ENCODE results near the gene DLL4. TPM values are rescaled to one million over a fixed set of nuclear protein-coding genes. Genes with fewer than 3 reads are reported as not detected.

Gene DLL4
- total RNA-seq, 1 experiment from 2014 or later = 0.11 TPM

DNA sequence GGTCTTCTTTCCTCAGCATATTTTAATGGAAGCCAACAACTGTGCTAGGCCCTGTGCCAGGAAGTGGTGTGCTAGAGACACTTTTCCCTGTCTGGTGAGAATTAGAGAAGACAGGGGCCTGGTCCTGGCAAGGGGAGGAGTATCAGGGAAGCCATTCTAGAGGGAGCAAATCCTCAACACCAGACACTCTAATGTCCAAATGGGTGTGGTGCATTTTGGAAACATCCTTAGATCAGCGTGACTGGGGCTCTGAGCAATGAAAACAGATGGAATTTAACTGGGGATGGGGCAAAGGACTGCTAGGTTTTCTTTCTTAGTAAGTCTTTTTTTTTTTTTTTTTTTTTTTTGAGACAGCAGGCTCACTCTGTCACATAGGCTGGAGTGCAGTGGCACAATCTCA lies 42.6 kb upstream of the DLL4 start:
- TF ChIP-seq EZH2 (IDR thresholded peaks at IDR 0.05; ENCODE audit: borderline replicate concordance, low read depth, low read length, poor library complexity, severe bottlenecking) = no peak
- TF ChIP-seq, protein P1, sequence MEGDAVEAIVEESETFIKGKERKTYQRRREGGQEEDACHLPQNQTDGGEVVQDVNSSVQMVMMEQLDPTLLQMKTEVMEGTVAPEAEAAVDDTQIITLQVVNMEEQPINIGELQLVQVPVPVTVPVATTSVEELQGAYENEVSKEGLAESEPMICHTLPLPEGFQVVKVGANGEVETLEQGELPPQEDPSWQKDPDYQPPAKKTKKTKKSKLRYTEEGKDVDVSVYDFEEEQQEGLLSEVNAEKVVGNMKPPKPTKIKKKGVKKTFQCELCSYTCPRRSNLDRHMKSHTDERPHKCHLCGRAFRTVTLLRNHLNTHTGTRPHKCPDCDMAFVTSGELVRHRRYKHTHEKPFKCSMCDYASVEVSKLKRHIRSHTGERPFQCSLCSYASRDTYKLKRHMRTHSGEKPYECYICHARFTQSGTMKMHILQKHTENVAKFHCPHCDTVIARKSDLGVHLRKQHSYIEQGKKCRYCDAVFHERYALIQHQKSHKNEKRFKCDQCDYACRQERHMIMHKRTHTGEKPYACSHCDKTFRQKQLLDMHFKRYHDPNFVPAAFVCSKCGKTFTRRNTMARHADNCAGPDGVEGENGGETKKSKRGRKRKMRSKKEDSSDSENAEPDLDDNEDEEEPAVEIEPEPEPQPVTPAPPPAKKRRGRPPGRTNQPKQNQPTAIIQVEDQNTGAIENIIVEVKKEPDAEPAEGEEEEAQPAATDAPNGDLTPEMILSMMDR (conservative IDR thresholded peaks at IDR 0.05; ENCODE audit: low read depth, low read length) = no peak
- intact Hi-C loops (cut with micrococcal nuclease; ENCODE audit: unreplicated experiment) = no loop called here
- Histone ChIP-seq H3K4me1 (ENCODE audit: insufficient read depth, low read length, poor library complexity, severe bottlenecking) (no peaks in the 10 kb centered on the region), H3K4me3 (ENCODE audit: low read depth, low read length, poor library complexity, severe bottlenecking) (no peak overlapping the region), H3K27me3 (replicated peaks; ENCODE audit: insufficient read depth, low read depth, low read length, poor library complexity) (no peaks in the 10 kb centered on the region), H3K36me3 (ENCODE audit: insufficient read depth, low read length, poor library complexity, severe bottlenecking) (no peaks in the 10 kb centered on the region), H3K9me3 (ENCODE audit: low read depth, low read length, poor library complexity, severe bottlenecking) (no peaks in the 10 kb centered on the region), H3K27ac (ENCODE audit: low read depth, low read length, poor library complexity, severe bottlenecking) (no peak overlapping the region)
- DNase-seq (ENCODE audit: low spot score) = no peak
- POLR2A ChIA-PET (ENCODE audit: low non-redundant PET) = no interaction called here
- CTCF ChIA-PET = no interaction called here
- no TSS peak for BruUV-seq (replicated peaks)

DNA sequence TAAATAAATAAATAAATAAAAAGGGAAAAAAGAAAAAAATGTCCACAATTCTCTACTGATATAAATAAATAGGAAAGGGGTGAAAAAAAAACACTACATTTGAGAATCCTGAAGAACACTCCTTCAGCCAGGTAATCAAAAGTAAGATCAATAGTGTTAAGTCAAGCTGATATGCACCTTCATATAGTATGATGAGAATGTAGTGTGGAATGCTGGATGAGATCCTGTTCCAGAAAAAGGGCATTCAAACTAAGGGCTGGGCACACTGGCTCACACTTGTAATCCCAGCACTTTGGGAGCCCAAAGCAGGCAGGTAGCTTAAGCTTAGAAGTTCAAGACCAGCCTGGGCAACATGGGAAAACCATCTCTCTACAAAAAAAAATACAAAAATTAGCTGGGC lies 40.0 kb upstream of the DLL4 start:
- Histone ChIP-seq H3K4me3 (ENCODE audit: low read depth, low read length, poor library complexity, severe bottlenecking) (no peak overlapping the region), H3K4me1 (ENCODE audit: insufficient read depth, low read length, poor library complexity, severe bottlenecking) (no peaks in the 10 kb centered on the region), H3K27ac (ENCODE audit: low read depth, low read length, poor library complexity, severe bottlenecking) (no peak overlapping the region), H3K36me3 (ENCODE audit: insufficient read depth, low read length, poor library complexity, severe bottlenecking) (no peaks in the 10 kb centered on the region), H3K9me3 (ENCODE audit: low read depth, low read length, poor library complexity, severe bottlenecking) (no peaks in the 10 kb centered on the region), H3K27me3 (replicated peaks; ENCODE audit: insufficient read depth, low read depth, low read length, poor library complexity) (no peaks in the 10 kb centered on the region)
- intact Hi-C loops (cut with micrococcal nuclease; ENCODE audit: unreplicated experiment) = no loop called here
- TF ChIP-seq EZH2 (IDR thresholded peaks at IDR 0.05; ENCODE audit: borderline replicate concordance, low read depth, low read length, poor library complexity, severe bottlenecking) = no peak
- TF ChIP-seq, protein P1 (conservative IDR thresholded peaks at IDR 0.05; ENCODE audit: low read depth, low read length) = no peak
- POLR2A ChIA-PET (ENCODE audit: low non-redundant PET) = no interaction called here
- BruUV-seq (replicated peaks) = no TSS peak
- CTCF ChIA-PET = interaction anchor here (0.6 kb wide), 1 partner anchor 210 kb away, joined by 4 read pairs; no protein-coding TSS in a partner anchor
- DNase-seq (ENCODE audit: low spot score) = no peak

DNA sequence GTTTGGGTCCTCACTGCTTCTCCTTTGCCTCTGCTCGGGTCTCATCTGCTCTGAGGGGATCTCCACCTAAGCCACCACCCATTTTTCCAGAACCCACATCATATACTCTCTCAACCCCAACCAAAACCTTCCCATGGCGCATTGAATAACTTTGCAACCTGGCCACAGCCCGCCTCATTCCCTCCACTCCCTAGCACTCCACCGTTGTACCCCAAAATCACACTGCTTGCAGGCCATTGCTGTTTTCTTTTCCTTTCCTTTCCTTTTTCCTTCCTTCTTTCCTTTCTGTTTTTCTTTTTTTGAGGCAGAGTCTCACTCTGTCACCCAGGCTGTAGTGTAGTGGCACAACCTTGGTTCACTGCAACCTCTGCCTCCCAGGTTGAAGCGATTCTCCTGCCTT lies 38.0 kb upstream of the DLL4 start:
- ChIA-PET POLR2A (ENCODE audit: low non-redundant PET) (no interaction called here), CTCF (interaction anchor here (1.3 to 2.7 kb wide), 2 partner anchors 17 to 33 kb away, joined by 8 to 33 read pairs; partner anchors contain the start of gene RHOV)
- no peak overlapping the region for H3K4me3 ChIP-seq (ENCODE audit: low read depth, low read length, poor library complexity, severe bottlenecking)
- TF ChIP-seq EZH2 (IDR thresholded peaks at IDR 0.05; ENCODE audit: borderline replicate concordance, low read depth, low read length, poor library complexity, severe bottlenecking) = no peak
- TF ChIP-seq, protein P1 (conservative IDR thresholded peaks at IDR 0.05; ENCODE audit: low read depth, low read length) = no peak
- intact Hi-C loops (cut with micrococcal nuclease; ENCODE audit: unreplicated experiment) = no loop called here
- no peak overlapping the region for H3K27ac ChIP-seq (ENCODE audit: low read depth, low read length, poor library complexity, severe bottlenecking)
- H3K27me3 ChIP-seq (replicated peaks; ENCODE audit: insufficient read depth, low read depth, low read length, poor library complexity) = no peaks in the 10 kb centered on the region
- DNase-seq (ENCODE audit: low spot score) = no peak
- H3K9me3 ChIP-seq (ENCODE audit: low read depth, low read length, poor library complexity, severe bottlenecking) = no peaks in the 10 kb centered on the region
- BruUV-seq (replicated peaks) = no TSS peak
- H3K4me1 ChIP-seq (ENCODE audit: insufficient read depth, low read length, poor library complexity, severe bottlenecking) = peaks cover 6% of the 10 kb centered on the region
- H3K36me3 ChIP-seq (ENCODE audit: insufficient read depth, low read length, poor library complexity, severe bottlenecking) = no peaks in the 10 kb centered on the region

All from A673 (cell line).